Progenitor cell of endocrine pancreas (in vitro differentiated cells): Measurements from ENCODE around the gene WFS1. TPM values are rescaled to one million over a fixed set of nuclear protein-coding genes. Genes with fewer than 3 reads are reported as not detected.

Experiments used
- DNase-seq: peaks from one replicate; pipeline ENCODE4 v3.0.0; 2021; ENCODE audit warnings: low spot score; ENCODE audit not compliant: unreplicated experiment
- H3K27ac Mint-ChIP-seq: 2 replicates; pipeline ENCODE4 v1.8.0; 2021; ENCODE audit warnings: mild to moderate bottlenecking, moderate library complexity, mixed read lengths
- H3K27me3 Mint-ChIP-seq: 2 replicates; pipeline ENCODE4 v1.8.0; 2021; ENCODE audit warnings: mixed read lengths
- H3K36me3 Mint-ChIP-seq: 2 replicates; pipeline ENCODE4 v1.8.0; 2022; ENCODE audit warnings: mixed read lengths; ENCODE audit not compliant: insufficient read depth
- H3K4me1 Mint-ChIP-seq: 2 replicates; pipeline ENCODE4 v1.8.0; 2021; ENCODE audit warnings: low read depth, mixed read lengths
- H3K4me3 Mint-ChIP-seq: 2 replicates; pipeline ENCODE4 v1.8.0; 2021; ENCODE audit warnings: low read depth, mild to moderate bottlenecking, moderate library complexity, mixed read lengths
- H3K9me3 Mint-ChIP-seq: 2 replicates; pipeline ENCODE4 v1.8.0; 2021; ENCODE audit warnings: low read depth, mixed read lengths
- total RNA-seq: library from RNA; stranded (reverse); gene quantifications from 2 replicates; pipeline ENCODE4 v1.2.1, GENCODE V29; 2021
- TF ChIP-seq, protein P1 (sequence below): fragments of 200-600 bp; sonication (generic); IDR thresholded peaks from one replicate; pipeline ENCODE4 v1.5.0; 2021; ENCODE audit warnings: antibody characterized with exemption, mild to moderate bottlenecking; ENCODE audit not compliant: unreplicated experiment

Gene WFS1
- total RNA-seq, 1 donor from 2014 or later = 37.9 TPM

- H3K36me3 Mint-ChIP-seq = no peaks in the 10 kb centered on the region
- no peak overlapping the region for H3K27ac Mint-ChIP-seq
- peaks cover 10% of the 10 kb centered on the region for H3K27me3 Mint-ChIP-seq
- no peak overlapping the region for H3K4me3 Mint-ChIP-seq
- TF ChIP-seq, protein P1, sequence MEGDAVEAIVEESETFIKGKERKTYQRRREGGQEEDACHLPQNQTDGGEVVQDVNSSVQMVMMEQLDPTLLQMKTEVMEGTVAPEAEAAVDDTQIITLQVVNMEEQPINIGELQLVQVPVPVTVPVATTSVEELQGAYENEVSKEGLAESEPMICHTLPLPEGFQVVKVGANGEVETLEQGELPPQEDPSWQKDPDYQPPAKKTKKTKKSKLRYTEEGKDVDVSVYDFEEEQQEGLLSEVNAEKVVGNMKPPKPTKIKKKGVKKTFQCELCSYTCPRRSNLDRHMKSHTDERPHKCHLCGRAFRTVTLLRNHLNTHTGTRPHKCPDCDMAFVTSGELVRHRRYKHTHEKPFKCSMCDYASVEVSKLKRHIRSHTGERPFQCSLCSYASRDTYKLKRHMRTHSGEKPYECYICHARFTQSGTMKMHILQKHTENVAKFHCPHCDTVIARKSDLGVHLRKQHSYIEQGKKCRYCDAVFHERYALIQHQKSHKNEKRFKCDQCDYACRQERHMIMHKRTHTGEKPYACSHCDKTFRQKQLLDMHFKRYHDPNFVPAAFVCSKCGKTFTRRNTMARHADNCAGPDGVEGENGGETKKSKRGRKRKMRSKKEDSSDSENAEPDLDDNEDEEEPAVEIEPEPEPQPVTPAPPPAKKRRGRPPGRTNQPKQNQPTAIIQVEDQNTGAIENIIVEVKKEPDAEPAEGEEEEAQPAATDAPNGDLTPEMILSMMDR = no peak
- no peaks in the 10 kb centered on the region for H3K4me1 Mint-ChIP-seq
- DNase-seq = no peak
- no peaks in the 10 kb centered on the region for H3K9me3 Mint-ChIP-seq
These were observed 6.0 kb upstream of the WFS1 start for GRCh38 chr4:6263526-6264224.

DNA sequence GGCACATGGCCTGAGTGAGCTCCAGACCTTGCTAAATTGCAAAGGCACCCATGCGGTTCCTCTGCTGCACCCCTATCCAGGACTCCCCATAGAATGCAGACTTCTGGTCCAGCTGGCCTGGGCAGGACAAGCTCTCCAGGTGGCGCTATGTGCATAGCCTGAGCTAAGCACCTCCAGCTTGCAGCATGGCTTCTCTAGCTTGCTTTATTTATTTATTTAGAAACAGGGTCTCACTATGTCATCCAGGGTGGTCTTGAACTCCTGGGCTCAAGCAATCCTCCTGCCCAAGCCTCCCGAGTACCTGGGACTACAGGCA, 5.5 kb upstream of the WFS1 start:
- Mint-ChIP-seq H3K4me1 (peaks cover 4% of the 10 kb centered on the region), H3K27ac (no peak overlapping the region), H3K9me3 (no peaks in the 10 kb centered on the region), H3K4me3 (no peak overlapping the region), H3K27me3 (peaks cover 10% of the 10 kb centered on the region), H3K36me3 (no peaks in the 10 kb centered on the region)
- DNase-seq = no peak
- TF ChIP-seq, protein P1 = peak; percentile 53

GRCh38 chr4:6265546-6265945, 4.1 kb upstream of the WFS1 start:
- TF ChIP-seq, protein P1 = no peak
- Mint-ChIP-seq H3K9me3 (no peaks in the 10 kb centered on the region), H3K36me3 (no peaks in the 10 kb centered on the region), H3K4me3 (no peak overlapping the region), H3K4me1 (peaks cover 7% of the 10 kb centered on the region), H3K27me3 (peaks cover 10% of the 10 kb centered on the region), H3K27ac (no peak overlapping the region)
- no peak for DNase-seq

GRCh38 chr4:6267573-6267972, 2.1 kb upstream of the WFS1 start:
- TF ChIP-seq, protein P1 = no peak
- Mint-ChIP-seq H3K4me1 (peaks cover 9% of the 10 kb centered on the region), H3K27ac (no peak overlapping the region), H3K4me3 (no peak overlapping the region), H3K36me3 (no peaks in the 10 kb centered on the region), H3K27me3 (peaks cover 4% of the 10 kb centered on the region), H3K9me3 (no peaks in the 10 kb centered on the region)
- no peak for DNase-seq

GRCh38 chr4:6268650-6269615, 717 bp upstream of the WFS1 start:
- Mint-ChIP-seq H3K27ac (peak overlapping the region; percentile 95), H3K4me1 (peaks cover 9% of the 10 kb centered on the region), H3K4me3 (peak overlapping the region; percentile 73), H3K9me3 (no peaks in the 10 kb centered on the region), H3K27me3 (peaks cover 4% of the 10 kb centered on the region), H3K36me3 (no peaks in the 10 kb centered on the region)
- no peak for DNase-seq
- TF ChIP-seq, protein P1 = no peak
